ENCODE measurements around the gene TPRKB.
"Not testable (repeated sequence)": the region's sequence is repeated elsewhere in the genome, so short reads cannot be mapped to it uniquely, and the experiment has no call there.

GRCh38 chr2:73726657-73727056 is 10.5 kb downstream of the TPRKB start:
- not testable (repeated sequence) for TF ChIP-seq CTCF (IDR thresholded peaks at IDR 0.05; ENCODE audit: low read depth, low read length, poor library complexity, severe bottlenecking); EZH2phosphoT487 (IDR thresholded peaks at IDR 0.05; ENCODE audit: borderline replicate concordance, low read length)

All from DOHH2 (cell line).